Measurements from ENCODE around the gene ADGRG1.

ADGRG1 gene

DNA sequence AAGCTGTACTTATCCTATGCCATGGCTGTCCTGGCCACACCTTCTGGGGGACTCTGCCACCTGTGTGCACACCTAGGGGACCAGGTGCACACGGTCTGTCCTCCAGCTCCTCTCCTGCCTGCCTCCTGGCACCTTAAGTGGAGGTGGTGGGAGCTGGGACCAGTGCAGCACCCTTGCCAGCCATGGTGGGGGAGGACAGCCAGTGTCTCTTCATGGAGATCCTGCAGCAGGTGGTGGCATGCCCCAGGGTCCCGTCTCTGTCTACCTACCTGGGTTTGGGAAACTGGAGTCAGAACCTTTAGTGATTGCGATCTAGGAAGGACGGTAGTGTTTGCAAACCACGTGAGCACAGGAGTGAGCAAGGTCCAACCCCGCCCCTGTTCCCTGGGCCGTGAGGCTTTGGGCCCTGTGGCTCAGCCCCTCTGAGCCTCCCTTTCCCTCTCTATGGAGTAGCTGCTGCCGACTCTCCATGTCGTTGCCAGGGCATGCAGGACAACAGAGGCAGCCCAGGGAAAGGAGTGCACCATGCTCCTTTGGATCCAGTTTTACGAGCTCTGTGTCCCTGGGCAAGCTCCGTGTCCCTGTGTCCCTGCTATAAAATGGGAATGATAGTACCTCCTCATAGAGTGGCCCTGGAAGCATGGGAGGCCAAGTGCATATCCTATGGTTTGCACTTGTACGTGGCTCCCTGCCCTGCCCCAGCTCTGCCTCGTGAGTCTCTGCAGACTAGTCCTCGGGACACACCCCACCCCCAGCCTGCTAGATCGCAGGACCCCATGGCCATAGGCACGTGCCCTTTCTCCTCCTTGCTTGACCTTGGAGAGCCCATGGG lies 7.1 kb downstream of the ADGRG1 start:
- DNase-seq (ENCODE audit: low read depth in 3 of 3, low spot score in 1 of 3): no peak

DNA sequence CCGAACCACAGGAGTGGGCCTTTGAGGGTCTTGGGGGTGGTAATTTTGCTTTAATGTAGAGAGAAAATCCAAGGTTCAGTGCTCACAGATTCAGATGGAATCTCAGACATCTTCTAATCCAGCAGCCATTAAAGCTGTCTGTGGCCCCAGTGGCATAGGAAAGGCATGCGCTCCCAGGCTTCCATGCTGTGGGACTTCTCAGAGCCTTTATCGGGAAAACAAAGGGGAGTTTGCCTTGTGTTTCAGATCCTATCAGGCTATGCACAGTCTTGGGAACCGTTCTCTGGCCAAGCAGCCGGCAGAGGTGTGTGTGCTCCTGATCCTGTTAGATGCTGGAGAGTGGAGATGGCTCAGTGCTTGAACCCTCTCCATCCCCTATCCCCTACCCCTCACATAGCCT lies 7.8 kb downstream of the ADGRG1 start:
- no peak for DNase-seq (ENCODE audit: low read depth in 3 of 3, low spot score in 1 of 3)

DNA sequence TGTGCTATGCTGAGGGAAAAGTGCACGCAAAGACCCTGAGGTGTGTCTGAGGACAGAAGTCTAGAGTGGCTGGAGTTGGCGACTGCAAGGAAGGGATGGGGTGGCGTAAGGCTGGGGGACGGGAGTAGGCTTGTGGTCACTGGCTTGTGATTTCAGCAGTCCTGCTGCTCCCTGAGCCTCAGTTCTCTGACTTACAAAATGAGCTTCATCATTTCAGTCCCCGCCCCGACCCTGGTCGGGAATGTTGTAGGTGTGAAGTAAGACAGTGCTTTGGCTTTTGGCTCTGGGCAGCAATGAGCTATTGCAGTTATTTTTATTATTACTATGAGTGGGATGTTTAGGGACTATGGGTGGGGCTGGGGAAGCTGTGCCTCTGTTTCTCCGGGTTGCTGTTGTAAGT lies 8.6 kb downstream of the ADGRG1 start:
- DNase-seq (ENCODE audit: low read depth in 3 of 3, low spot score in 1 of 3): no peak

DNA sequence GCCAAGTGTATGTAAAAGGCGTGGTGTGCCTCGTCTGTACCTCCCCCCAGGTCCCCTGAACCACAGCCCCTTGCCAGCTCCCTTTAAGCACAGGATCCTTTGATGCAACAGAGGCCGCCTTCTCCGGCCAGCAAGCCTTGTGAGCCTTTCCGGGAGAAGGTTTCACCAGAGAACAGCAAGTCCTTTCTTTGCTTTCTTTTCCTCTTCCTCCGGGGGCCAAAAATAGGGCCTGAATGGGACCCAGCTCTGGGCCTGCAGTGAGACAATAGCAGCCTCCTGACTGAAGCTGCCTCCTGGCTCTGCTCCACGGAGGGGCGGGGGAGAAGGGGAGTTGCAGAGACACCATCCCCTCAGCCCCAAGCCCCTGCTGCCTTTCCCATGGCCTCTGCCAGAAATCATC lies 9.0 kb downstream of the ADGRG1 start:
- no peak for DNase-seq (ENCODE audit: low read depth in 3 of 3, low spot score in 1 of 3)

DNA sequence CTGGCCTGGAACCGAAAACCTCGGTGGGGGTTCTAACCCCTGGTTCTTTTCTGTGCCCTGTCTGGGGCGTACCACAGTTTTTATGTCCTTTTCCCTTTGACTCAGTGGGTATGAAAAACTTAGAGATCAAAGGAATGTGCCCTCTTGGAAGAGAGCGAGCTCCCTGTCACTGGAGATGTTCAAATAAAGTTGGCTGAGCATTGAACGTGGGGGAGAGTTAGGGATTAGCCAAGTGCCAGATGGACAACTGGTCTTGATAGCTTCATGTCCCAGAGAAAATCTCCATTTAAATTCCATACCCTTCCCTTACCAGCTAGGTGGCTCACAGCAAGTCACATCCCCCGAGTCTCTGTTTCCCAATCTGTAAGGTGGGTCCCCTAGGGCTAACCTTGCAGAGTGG lies 9.5 kb downstream of the ADGRG1 start:
- DNase-seq (ENCODE audit: low read depth in 3 of 3, low spot score in 1 of 3): no peak

DNA sequence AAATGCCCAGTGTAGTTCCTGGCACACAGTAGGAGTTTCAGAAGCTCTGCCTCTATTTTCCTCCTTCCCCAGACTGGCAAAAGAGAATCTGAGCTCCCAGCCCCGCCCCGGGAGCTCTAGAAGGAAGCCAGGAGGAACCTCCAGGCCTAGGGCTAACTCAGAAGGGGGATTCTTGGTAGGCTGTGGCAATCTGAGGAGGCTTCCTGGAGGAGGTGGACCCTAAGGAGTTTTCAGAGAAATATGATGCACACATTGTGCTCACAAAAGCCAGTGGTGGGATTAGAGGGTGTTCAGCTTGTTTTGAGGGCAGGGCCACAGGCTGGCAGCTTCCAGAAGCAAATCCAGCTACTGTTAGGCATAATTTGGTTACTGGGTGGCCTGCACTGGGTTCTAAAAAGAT lies 10.0 kb downstream of the ADGRG1 start:
- no peak for DNase-seq (ENCODE audit: low read depth in 3 of 3, low spot score in 1 of 3)

DNA sequence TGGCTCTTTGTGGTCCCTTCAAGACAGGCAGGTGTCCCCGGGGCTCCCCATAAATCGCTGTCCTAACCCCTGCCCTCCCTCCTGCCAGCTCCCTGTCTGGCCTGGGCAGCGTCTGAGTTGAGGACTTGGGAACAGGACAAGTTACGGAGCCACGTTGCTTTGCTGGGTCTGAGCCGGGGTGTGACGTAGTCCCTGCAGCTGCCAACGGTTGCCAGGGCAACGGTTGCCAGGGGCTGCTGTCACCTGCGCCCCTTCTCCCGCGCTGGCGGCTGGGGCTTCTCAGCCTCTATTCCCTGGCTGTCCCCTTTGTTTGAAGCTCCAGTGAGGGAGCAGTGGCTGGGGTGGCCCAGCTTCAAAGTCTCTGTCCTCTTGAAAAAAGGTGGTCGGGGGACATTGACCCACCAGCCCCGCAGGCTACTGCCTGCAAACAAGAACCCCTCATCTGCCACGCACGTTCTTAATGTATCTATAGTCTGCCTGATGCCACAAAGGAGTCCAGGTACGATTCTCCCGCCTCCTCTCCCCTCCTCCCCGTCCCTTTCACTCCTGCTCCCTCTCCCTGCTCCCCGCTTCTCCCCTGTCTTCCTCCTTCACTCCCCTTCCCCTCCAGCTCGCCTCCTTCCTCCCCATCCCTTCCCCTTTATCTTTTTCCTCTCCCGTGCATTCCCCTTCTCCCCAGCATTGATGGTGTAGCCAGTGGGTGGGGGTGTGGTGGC lies 10.9 kb downstream of the ADGRG1 start:
- no peak for DNase-seq (ENCODE audit: low read depth in 3 of 3, low spot score in 1 of 3)

DNA sequence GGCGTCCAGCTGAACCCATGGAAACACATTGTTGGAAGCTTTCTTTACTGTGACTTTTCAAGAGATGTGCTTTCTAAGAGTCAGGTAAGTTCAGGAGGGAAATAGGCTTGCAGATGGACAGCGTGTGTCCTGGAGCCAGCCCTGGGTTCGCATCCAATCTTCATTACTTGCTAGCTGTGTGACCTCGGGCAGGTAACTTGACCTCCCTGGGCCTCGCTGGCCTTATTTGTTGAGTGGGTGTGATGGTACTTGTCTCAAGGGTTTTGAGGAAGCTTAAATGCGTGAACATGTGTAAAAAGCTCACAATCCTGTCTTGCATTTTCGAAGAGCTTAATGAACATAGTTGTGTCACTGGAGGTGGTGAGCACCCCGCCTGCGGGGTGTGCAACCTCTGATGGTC lies 11.8 kb downstream of the ADGRG1 start:
- DNase-seq (ENCODE audit: low read depth in 3 of 3, low spot score in 1 of 3): no peak

DNA sequence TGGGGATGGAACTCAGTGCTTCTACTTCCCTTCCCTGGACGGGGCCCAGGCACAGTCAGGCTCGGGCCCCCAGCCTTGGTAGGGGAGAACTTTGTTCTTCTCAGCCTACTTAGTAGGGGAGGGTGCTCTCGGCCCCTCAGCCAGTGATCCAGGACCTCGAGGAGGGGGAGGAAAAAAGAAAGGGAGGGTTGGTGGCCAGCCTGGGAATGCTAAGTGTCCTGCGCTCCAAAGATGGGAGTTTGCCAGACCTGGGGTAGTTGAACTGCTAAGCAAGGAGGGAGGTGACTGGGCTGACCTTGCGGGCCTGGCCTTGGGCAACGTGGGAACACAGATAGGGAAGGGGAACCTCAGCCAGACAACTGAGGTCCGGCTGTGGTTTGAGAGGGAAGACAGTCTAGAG lies 12.2 kb downstream of the ADGRG1 start:
- no peak for DNase-seq (ENCODE audit: low read depth in 3 of 3, low spot score in 1 of 3)

DNA sequence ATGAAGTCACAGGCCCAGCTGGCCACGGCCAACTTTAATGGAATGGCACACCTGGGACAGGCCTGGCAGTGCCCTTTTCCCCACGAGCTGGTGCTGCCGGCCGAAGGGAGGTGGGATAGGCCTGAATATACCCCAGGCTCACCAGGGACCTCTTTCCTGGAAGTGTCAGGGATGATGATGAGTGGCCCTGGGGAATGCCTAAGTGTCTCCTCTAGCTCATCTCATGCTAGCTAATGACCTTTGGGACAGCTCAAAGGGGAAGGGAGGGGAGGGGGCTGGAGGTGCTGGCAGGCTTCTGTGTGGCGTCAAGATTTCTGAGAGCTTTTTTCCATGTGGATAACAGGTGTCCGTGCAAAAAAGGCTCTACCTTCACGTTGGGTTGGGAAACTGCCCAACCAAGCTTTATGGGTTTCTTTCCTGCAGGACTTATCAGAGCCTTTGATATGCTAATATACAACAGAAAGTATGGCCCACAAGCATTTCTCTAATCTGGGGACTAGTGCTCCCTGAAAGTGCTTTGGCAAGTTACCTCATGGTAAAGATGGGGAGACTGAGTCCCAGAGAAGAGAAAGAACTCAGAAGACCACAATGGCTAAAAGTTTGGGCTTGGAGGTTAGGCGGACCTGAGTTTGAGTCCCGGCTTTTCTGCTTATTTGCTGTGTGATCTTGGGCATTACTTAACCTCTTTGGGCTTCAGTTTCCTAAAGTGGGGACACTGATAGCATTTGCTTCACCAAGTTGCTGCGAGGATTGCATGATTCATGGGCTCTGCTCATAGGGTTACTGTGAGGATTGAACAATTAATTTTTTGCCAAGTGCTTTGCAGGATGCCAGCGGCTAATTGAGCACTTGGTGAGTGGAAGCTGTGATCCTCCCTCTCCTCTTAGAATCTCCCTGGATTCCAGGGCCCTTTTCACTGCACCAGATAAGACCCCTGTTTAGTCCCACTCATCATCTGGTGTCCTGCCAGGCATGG lies 14.0 kb downstream of the ADGRG1 start:
- DNase-seq (ENCODE audit: low read depth in 3 of 3, low spot score in 1 of 3): no peak

DNA sequence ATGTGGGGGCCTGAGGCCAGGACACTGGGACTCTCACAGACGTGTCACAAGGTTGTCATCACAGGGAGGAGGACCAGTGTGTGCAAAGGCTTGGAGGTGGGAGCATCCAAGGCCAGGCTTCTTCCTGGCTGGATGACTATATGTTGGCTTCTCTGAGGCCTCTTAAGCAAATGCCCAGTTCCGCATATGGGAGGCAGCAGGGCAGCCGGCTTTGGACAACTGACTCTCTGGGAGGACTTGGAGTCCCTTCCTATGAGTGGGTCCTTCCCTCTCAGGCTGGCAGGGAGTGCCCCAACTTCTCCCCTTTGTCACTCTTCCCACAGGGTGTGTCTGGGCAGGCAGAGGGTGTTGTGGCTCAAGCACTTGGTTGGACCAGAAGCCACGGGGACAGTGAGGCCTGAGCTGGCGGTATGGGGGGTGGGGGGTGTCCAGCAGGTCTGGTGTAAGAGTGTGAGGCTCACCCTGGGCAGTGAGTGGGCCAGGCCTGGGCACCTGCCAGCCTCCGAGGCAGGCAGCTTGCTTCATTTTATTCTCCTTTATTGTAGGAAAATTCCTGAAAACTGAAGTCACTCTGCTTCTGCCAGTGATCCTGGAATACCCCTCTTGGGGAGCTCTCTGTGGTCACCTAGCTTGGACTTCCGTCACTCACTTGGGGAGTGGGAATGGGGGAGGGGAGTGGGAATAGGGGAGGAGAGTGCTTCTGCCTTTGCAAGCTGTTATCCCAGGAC lies 14.9 kb downstream of the ADGRG1 start:
- no peak for DNase-seq (ENCODE audit: low read depth in 3 of 3, low spot score in 1 of 3)

DNA sequence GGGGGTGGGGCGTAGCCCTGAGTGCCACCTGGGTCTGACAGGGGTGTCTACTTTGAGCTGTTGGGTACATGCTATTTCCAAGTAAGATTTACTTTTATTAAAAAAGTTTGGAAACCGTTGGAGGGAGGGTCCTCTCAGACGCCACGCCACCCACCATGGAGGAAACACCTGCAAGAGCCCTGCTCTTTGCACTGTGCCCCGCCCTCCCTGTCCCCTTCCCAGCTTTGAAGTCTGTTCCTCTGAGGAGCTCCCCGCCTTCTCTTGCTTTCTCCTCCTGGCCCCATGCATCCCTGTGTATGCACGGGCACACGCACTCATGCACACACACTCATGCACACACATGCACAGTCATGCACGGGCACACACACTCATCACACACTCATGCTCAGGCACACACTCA lies 15.5 kb downstream of the ADGRG1 start:
- DNase-seq (ENCODE audit: low read depth in 3 of 3, low spot score in 1 of 3): no peak

DNA sequence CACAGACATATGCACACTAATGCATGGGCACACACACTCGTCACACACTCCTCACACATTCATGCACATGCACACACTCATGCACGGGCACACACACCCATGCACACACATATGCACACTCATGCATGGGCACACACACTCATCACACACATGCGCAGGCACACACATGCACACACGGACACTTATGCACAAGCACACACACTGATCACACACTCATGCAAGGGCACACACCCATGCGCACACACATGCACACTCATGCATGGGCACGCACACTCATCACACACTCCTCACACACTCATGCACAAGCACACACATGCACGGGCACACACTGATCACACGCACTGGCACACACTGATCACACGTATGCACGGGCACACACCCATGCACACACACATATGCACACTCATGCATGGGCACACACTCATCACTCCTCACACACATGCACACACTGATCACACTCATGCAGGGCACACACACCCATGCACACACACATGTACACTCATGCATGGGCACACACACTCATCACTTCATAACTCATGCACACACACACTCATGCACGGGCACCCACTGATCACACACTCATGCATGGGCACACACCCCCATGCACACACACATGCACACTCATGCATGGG lies 16.1 kb downstream of the ADGRG1 start:
- no peak for DNase-seq (ENCODE audit: low read depth in 3 of 3, low spot score in 1 of 3)

DNA sequence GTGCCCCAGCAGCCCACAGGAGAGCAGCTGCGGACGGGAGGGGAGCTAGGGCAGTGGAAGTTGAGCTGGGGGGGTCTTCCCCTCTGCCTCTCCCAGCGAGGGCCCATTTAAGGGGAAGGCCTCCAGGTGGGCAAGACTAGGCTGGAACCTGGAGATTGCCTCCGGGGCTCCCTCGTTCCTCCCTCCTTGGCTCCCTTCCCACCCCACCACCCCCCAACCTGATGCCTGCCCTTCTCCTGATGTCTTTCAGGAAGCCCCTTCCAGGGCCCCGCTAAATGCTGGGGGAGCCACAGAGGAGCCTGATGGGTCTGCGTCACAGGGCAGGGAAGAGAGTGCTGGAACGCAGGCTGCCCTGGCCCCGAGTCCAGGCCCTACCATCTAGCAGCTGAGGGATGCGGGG lies 16.7 kb downstream of the ADGRG1 start:
- DNase-seq (ENCODE audit: low read depth in 3 of 3, low spot score in 1 of 3): no peak

DNA sequence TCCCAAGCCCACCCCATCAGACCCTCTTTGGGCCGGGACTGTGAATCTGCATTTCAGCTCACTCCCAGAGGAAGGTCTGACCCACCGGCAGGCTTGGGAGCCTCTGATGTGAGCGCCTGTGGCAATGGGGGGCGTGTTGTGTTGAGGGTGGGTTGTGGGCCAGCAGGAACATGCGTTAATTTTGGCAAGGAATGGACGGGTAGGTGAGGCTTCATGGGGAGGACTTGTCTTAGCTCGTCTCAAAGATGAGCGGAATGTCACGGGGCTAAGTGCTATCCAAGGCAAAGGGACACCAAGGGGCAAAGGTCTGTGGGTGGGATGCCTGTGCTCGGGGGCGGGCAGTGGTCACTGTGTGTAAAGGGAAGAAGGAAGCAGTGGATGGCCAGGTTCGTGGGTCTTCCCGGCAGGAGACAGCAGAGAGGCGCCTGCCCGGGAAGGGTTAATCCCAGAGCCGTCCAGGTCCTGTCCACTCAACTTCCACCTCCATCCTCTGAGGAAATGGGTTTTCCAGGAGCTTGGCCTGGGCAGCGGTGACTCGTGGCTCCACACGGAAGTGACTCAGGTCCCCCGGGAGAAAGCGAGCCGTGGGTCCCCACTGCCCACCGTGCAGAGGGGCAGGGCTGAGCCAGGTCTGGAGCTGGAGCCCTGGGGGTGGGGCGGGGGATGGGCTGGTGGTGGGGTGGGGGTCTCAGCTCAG lies 17.4 kb downstream of the ADGRG1 start:
- DNase-seq (ENCODE audit: low read depth in 3 of 3, low spot score in 1 of 3): no peak

DNA sequence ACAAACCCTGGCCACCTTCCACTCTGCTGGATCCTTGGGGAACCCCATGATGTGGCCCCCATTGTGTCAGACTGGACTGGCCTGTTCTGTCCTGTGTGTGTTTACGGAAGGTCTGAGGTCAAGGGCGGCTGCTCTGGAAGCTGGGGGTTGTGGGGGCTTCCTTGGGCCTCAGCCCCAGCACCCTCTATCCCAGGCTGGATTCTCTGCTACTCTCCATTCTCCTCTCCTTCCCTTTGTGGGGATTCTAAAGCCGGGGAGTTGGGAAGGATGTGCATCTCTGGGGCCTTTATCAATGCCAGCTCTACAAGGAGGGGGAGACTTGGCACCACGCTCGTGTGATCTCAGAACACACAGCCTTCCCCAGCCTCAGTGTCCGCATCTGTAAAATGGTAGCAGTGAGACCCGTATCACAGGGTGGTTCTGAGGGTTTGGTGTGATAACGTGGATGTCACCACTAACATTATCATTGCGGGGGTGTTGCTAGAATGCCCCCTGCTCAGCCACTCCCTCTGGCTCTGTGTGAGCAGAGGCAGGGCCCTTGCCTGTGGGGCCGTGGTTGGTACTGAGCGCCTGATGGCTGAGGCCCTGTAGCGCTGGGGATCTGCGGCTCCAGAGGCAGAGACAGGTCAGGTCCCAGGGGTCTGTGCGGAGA lies 18.1 kb downstream of the ADGRG1 start:
- no peak for DNase-seq (ENCODE audit: low read depth in 3 of 3, low spot score in 1 of 3)

DNA sequence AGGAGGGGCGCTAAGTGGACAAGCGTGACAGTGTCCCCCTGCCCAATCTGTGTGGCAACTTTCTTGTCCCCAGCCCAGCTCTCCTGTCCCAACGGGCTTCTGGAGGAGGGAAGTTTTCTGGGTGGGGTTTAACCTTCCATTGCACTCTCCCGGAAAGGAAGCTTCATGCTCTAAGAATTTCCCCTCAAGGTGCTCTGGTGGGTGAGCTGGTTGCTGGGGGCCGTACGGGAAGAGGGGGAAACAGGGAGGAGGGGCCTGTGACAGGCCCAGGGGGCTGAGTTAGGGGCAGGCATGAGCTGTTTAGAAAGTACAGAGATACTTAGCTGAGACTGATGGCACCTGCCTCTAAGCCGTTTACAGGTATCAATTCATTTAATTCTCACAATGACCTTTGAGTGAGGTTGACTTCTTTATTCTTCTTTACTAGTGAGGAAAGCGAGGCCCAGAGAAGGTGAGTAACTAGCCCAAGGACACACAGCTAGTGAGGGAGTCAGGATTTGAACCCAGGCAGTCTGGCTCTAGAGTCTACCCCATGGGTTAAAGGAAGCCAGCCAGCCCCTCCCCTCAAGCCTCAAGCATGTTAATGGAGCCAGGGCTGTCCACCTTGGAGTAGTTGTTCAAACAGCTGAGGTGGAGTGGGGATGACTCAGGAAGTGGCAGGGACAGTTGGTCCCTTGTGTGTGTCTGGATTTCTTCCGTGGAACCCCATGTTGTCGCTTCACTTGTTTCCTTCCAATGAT lies 18.9 kb downstream of the ADGRG1 start:
- DNase-seq (ENCODE audit: low read depth in 3 of 3, low spot score in 1 of 3): no peak

DNA sequence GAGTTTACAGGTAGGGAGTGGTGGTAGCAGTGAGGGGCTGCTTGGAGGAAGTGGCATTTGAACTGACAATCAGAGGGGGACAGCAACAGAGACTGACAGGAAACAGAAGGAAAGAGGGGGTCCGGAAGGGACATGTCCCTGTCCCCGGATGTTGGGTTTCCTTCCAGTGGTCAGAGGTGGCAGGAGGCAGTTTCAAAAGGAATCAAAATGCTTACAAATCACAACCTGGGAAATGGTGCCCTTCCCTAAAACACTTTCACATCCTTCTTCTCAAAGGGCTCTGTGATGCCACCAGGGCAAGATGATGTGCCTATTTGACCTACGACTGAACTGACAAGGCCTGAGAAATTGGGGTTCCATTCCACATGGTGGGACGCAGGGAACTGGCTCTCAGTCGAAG lies 19.7 kb downstream of the ADGRG1 start:
- no peak for DNase-seq (ENCODE audit: low read depth in 3 of 3, low spot score in 1 of 3)
